SK-N-SH (cell line): Measurements from ENCODE around the gene PKDCC. TPM values are rescaled to one million over a fixed set of nuclear protein-coding genes. Genes with fewer than 3 reads are reported as not detected.

Source experiments
- CTCF ChIA-PET: fragments of 300-600, 350-600 bp; formaldehyde crosslinking; extraction: SDS; loops from one replicate; lab custom pipeline; 2021; lab: Yijun Ruan, JAX
- POLR2A ChIA-PET: fragments of 350-600 bp; sonication (Branson Sonifier 250); formaldehyde crosslinking; extraction: SDS; loops from one replicate; lab custom pipeline; 2020; ENCODE audit warnings: antibody characterized with exemption, inconsistent platforms; lab: Yijun Ruan, JAX
- DNase-seq: peaks from one replicate; pipeline ENCODE4 v3.0.0; 2012
- H2AFZ ChIP-seq: fragments of 200-600 bp; sonication (generic); 2 replicates; pipeline ENCODE4 v1.8.1; 2016; ENCODE audit warnings: antibody characterized with exemption, mild to moderate bottlenecking, low read depth
- H3F3A ChIP-seq: fragments of 200-600 bp; sonication (generic); replicated peaks from 2 replicates; pipeline ENCODE3; 2016; ENCODE audit warnings: antibody characterized with exemption, mild to moderate bottlenecking; ENCODE audit not compliant: insufficient read depth
- H3K27ac ChIP-seq, 2 experiments: fragments of 200-500 bp in 1 of 2; fragments of 200-600 bp in 1 of 2; sonication (Bioruptor generic) in 1 of 2; sonication (generic), shearing (Covaris generic) in 1 of 2; 2 replicates each; pipeline versions ENCODE4 v1.5.1 to v1.6.1; 2014 to 2016; ENCODE audit warnings: low read depth in 2 of 2, inconsistent platforms in 1 of 2, low read length in 1 of 2, mild to moderate bottlenecking in 1 of 2, mixed read lengths in 1 of 2
- H3K27me3 ChIP-seq: fragments of 200-600 bp; sonication (generic), shearing (Covaris generic); 2 replicates; pipeline ENCODE4 v1.6.1; 2016; ENCODE audit warnings: mixed run types; ENCODE audit not compliant: insufficient read depth
- H3K36me3 ChIP-seq, 2 experiments: fragments of 200-500 bp in 1 of 2; fragments of 200-600 bp in 1 of 2; sonication (Bioruptor generic) in 1 of 2; sonication (generic) in 1 of 2; replicated peaks in 1 of 2; 2 replicates each; pipeline versions ENCODE3 to v1.5.1; 2014 to 2016; ENCODE audit warnings: low read length in 1 of 2, mild to moderate bottlenecking in 1 of 2; ENCODE audit not compliant: insufficient read depth in 2 of 2, control insufficient read depth in 1 of 2
- H3K4me1 ChIP-seq, 2 experiments: fragments of 200-500 bp in 1 of 2; fragments of 200-600 bp in 1 of 2; sonication (Bioruptor generic) in 1 of 2; sonication (generic), shearing (Covaris generic) in 1 of 2; 2 replicates each; pipeline versions ENCODE4 v1.5.1 to v1.6.1; 2014 to 2016; ENCODE audit warnings: low read depth in 1 of 2, low read length in 1 of 2, mixed run types in 1 of 2; ENCODE audit not compliant: insufficient read depth in 2 of 2, control insufficient read depth in 1 of 2
- H3K4me2 ChIP-seq: fragments of 200-600 bp; sonication (generic), shearing (Covaris generic); 2 replicates; pipeline ENCODE4 v1.6.1; 2017; ENCODE audit warnings: mixed run types
- H3K4me3 ChIP-seq, 2 experiments: fragments of 200-500 bp in 1 of 2; fragments of 200-600 bp in 1 of 2; sonication (Bioruptor generic) in 1 of 2; sonication (generic), shearing (Covaris generic) in 1 of 2; 2 replicates each; pipeline versions ENCODE4 v1.5.1 to v1.8.1; 2014 to 2016; ENCODE audit warnings: low read depth in 2 of 2, inconsistent platforms in 1 of 2, low read length in 1 of 2, mild to moderate bottlenecking in 1 of 2, mixed read lengths in 1 of 2, moderate library complexity in 1 of 2
- H3K79me2 ChIP-seq: fragments of 200-600 bp; sonication (generic); 2 replicates; pipeline ENCODE4 v1.8.1; 2017; ENCODE audit warnings: mild to moderate bottlenecking; ENCODE audit not compliant: insufficient read depth
- H3K9ac ChIP-seq: fragments of 200-600 bp; sonication (generic); 2 replicates; pipeline ENCODE4 v1.6.1; 2017; ENCODE audit warnings: mixed run types
- H3K9me2 ChIP-seq: fragments of 200-600 bp; sonication (generic); 2 replicates; pipeline ENCODE4 v1.6.1; 2017; ENCODE audit warnings: mixed run types
- H3K9me3 ChIP-seq: fragments of 200-600 bp; sonication (generic); 2 replicates; pipeline ENCODE4 v1.6.1; 2017; ENCODE audit warnings: mixed run types, mild to moderate bottlenecking, moderate library complexity
- H4K20me1 ChIP-seq: fragments of 200-600 bp; sonication (generic); 2 replicates; pipeline ENCODE4 v1.6.1; 2017; ENCODE audit warnings: mild to moderate bottlenecking, mixed run types; ENCODE audit not compliant: insufficient read depth
- CTCF ChIP-seq: fragments of 200-600 bp; sonication (generic); IDR thresholded peaks from 2 replicates; pipeline ENCODE4 v1.6.1; 2017; ENCODE audit warnings: antibody characterized with exemption, mild to moderate bottlenecking, moderate library complexity
- ELF1 ChIP-seq: IDR thresholded peaks from 2 replicates; pipeline ENCODE4 v1.4.0; 2012
- EZH2phosphoT487 ChIP-seq: fragments of 200-600 bp; sonication (generic); IDR thresholded peaks from 2 replicates; pipeline ENCODE4 v1.6.1; 2017; ENCODE audit warnings: low read depth, mixed run types, mild to moderate bottlenecking, antibody characterized with exemption, moderate library complexity, borderline replicate concordance
- FOXM1 ChIP-seq: IDR thresholded peaks from 2 replicates; pipeline ENCODE4 v1.4.0; 2012; ENCODE audit warnings: low read depth, mild to moderate bottlenecking
- GATA2 ChIP-seq: sonication (generic); formaldehyde crosslinking; IDR thresholded peaks from 2 replicates; pipeline ENCODE4 v1.5.0; 2020; ENCODE audit warnings: mild to moderate bottlenecking, missing genetic modification reagents
- JUND ChIP-seq: IDR thresholded peaks from 2 replicates; pipeline ENCODE4 v1.4.0; 2012
- PBX3 ChIP-seq: IDR thresholded peaks from 2 replicates; pipeline ENCODE4; 2012
- RAD21 ChIP-seq: IDR thresholded peaks from 2 replicates; pipeline ENCODE4 v1.6.1; 2012; ENCODE audit warnings: mild to moderate bottlenecking, low read length
- REST ChIP-seq: IDR thresholded peaks from 2 replicates; pipeline ENCODE4 v1.6.1; 2012; ENCODE audit warnings: mild to moderate bottlenecking, low read depth, low read length, moderate library complexity
- USF1 ChIP-seq: IDR thresholded peaks from 2 replicates; pipeline ENCODE4 v1.4.0; 2012; ENCODE audit warnings: low read depth, borderline replicate concordance
- YY1 ChIP-seq: IDR thresholded peaks from 2 replicates; pipeline ENCODE4 v1.4.0; 2012; ENCODE audit warnings: low read depth, mild to moderate bottlenecking
- WGBS: methylation state at CpG from one replicate; pipeline ENCODE4 v1.1.6; 2017; ENCODE audit warnings: low lambda C conversion rate; 5-methylcytosine and 5-hydroxymethylcytosine counted together
- polyA plus RNA-seq, 3 experiments: library from polyadenylated mRNA; depleted of rRNA; stranded (reverse); fragments of >200 nt; gene quantifications; 2 replicates each; pipeline ENCODE4 v1.2.3, GENCODE V29; 2012

The PKDCC gene
- polyA plus RNA-seq, 1 of the 3 experiments (the other 2 are of a cell fraction) = 16.0 TPM

- no peak overlapping the region for H3K9ac ChIP-seq
- H3K27me3 ChIP-seq = no peaks in the 10 kb centered on the region
- no peaks in the 10 kb centered on the region for H3K9me3 ChIP-seq
- H3K4me3 ChIP-seq = no peak overlapping the region
- H3K4me1 ChIP-seq = peaks cover 0 to 28% of the 10 kb centered on the region in 2 experiments; a peak in 1 of 4 replicates
- H3F3A ChIP-seq = no peaks in the 10 kb centered on the region
- no peak overlapping the region for H3K4me2 ChIP-seq
- no peak for DNase-seq
- no peaks in the 10 kb centered on the region for H3K9me2 ChIP-seq
- H2AFZ ChIP-seq = no peak overlapping the region
- ChIA-PET POLR2A (no interaction called here), CTCF (interaction anchor here (3.1 kb wide), 1 partner anchor 195 kb away, joined by 23 read pairs; no protein-coding TSS in a partner anchor)
- no peak for TF ChIP-seq YY1
- no peak for TF ChIP-seq PBX3
- TF ChIP-seq JUND = no peak
- TF ChIP-seq USF1 = no peak
- TF ChIP-seq EZH2phosphoT487 = no peak
- no peak for TF ChIP-seq ELF1
- no peak for TF ChIP-seq RAD21
- TF ChIP-seq REST = no peak
- peaks cover 0 to 5% of the 10 kb centered on the region in 2 experiments for H3K36me3 ChIP-seq
- 76% methylated on average over 5 of the region's 5 CpGs for WGBS
- H3K27ac ChIP-seq = no peak overlapping the region
- no peaks in the 10 kb centered on the region for H4K20me1 ChIP-seq
- no peaks in the 10 kb centered on the region for H3K79me2 ChIP-seq
Observed at GRCh38 chr2:42063431-42064171, 15.8 kb downstream of the PKDCC start.

- Histone ChIP-seq H4K20me1 (no peaks in the 10 kb centered on the region), H3K27me3 (peaks cover 7% of the 10 kb centered on the region; the same call in 1 of the 2 replicates), H3K36me3 (no peaks in the 10 kb centered on the region), H3K79me2 (no peaks in the 10 kb centered on the region), H3K9me2 (no peaks in the 10 kb centered on the region), H3F3A (no peaks in the 10 kb centered on the region), H3K27ac (no peak overlapping the region), H3K4me3 (no peak overlapping the region), H2AFZ (no peak overlapping the region), H3K9ac (no peak overlapping the region), H3K4me2 (no peak overlapping the region), H3K9me3 (no peaks in the 10 kb centered on the region), H3K4me1 (peaks cover 0 to 33% of the 10 kb centered on the region in 2 experiments; a peak in 1 of 4 replicates)
- POLR2A ChIA-PET = no interaction called here
- WGBS = 67% methylated on average over 8 of the region's 8 CpGs
- no peak for DNase-seq
- CTCF ChIA-PET = interaction anchor here (3.1 kb wide), 1 partner anchor 195 kb away, joined by 23 read pairs; no protein-coding TSS in a partner anchor
- TF ChIP-seq REST = no peak
- no peak for TF ChIP-seq PBX3
- TF ChIP-seq FOXM1 = no peak
- no peak for TF ChIP-seq GATA2 (CRISPR knock-in tag)
- no peak for TF ChIP-seq CTCF
- TF ChIP-seq USF1 = no peak
Observed at GRCh38 chr2:42064417-42064942, 16.7 kb downstream of the PKDCC start.
